NCI-H2227 (cell line): ENCODE results near the gene TRMT11.

Experiments
- DNase-seq: peaks from one replicate; lab custom pipeline; 2025; ENCODE audit not compliant: unreplicated experiment; lab: John Stamatoyannopoulos, UW

The TRMT11 gene

GRCh38 chr6:126072834-126073233, 86.5 kb downstream of the TRMT11 start:
- DNase-seq: no peak

GRCh38 chr6:126075335-126076071, 89.2 kb downstream of the TRMT11 start:
- DNase-seq: no peak

- DNase-seq: no peak
These were observed 90.8 kb downstream of the TRMT11 start for GRCh38 chr6:126076992-126077664.

- DNase-seq: no peak
These were observed 91.8 kb downstream of the TRMT11 start for GRCh38 chr6:126077810-126078776.

GRCh38 chr6:126083875-126084274, 97.5 kb downstream of the TRMT11 start:
- DNase-seq: no peak

- DNase-seq: no peak
These were observed 100.2 kb downstream of the TRMT11 start for GRCh38 chr6:126086560-126086959.
